Motor neuron (in vitro differentiated cells): ENCODE results near the gene SYT2. TPM values are rescaled to one million over a fixed set of nuclear protein-coding genes. Genes with fewer than 3 reads are reported as not detected.
"Not testable (repeated sequence)": the region's sequence is repeated elsewhere in the genome, so short reads cannot be mapped to it uniquely, and the experiment has no call there.

Experiments used
- ATAC-seq, 8 experiments: fragments of 200-7000 bp; cut with Tn5 transposase; replicated peaks in 6 of 8; 2 replicates each; pipeline ENCODE4 v1.8.0; 2021; ENCODE audit warnings: mild to moderate bottlenecking in 8 of 8, moderate library complexity in 8 of 8
- H3K27ac ChIP-seq, 2 donors: fragments of 250-450 bp; sonication (Bioruptor Pico); 2 replicates each; pipeline ENCODE4 v1.9.0; 2021; ENCODE audit warnings: antibody characterized with exemption in 2 of 2, mild to moderate bottlenecking in 2 of 2, moderate library complexity in 1 of 2
- H3K4me1 ChIP-seq, 2 donors: fragments of 250-450 bp; sonication (Bioruptor Pico); replicated peaks in 1 of 2; 2 replicates each; pipeline ENCODE4 v1.6.1; 2021; ENCODE audit warnings: antibody characterized with exemption in 2 of 2, mild to moderate bottlenecking in 2 of 2, moderate library complexity in 1 of 2
- H3K4me3 ChIP-seq, 5 donors: fragments of 250-450 bp; sonication (Bioruptor Pico); 2 replicates each; pipeline ENCODE4 v1.9.0; 2021; ENCODE audit warnings: antibody characterized with exemption in 5 of 5, mild to moderate bottlenecking in 5 of 5, moderate library complexity in 4 of 5
- WGBS, 10 experiments: fragments of 450-650 bp; shearing (Covaris generic); methylation state at CpG; one replicate each; pipeline ENCODE4 v1.0.0; 2022; 5-methylcytosine and 5-hydroxymethylcytosine counted together
- in situ Hi-C, 9 experiments: fragments of 400-800 bp; cut with MboI; loops; one replicate each; pipeline ENCODE4 v1.15.0; 2021; ENCODE audit warnings: low sequenced_read_pairs in 9 of 9, low pct_unique_long_range_greater_than_20kb in 2 of 9; ENCODE audit not compliant: unreplicated experiment in 9 of 9
- total RNA-seq, 8 experiments: library from RNA; unstranded; fragments of 300-600 nt; gene quantifications; 2 replicates each; pipeline versions ENCODE4 v1.2.3 to v1.2.4, GENCODE V29; 2022

Gene SYT2
- total RNA-seq, 8 experiments from 2014 or later, result 0.29 to 23.5 (median 5.5) TPM

- ATAC-seq, result peak in 1 of 8 experiments; percentile 13
- H3K4me3 ChIP-seq, result no peak overlapping the region
- in situ Hi-C loops, result no loop called here
- no peak overlapping the region for H3K27ac ChIP-seq
- H3K4me1 ChIP-seq, result peaks cover 17 to 27% of the 10 kb centered on the region in 2 donors
- 0 to 100% (median 62%) methylated on average over 1 to 10 of the region's 11 CpGs; no CpG with 5 or more reads in 2 of the 10 experiments for WGBS, 10 experiments
Measured at GRCh38 chr1:202631076-202631923, 79.0 kb downstream of the SYT2 start.

GRCh38 chr1:202630541-202630940 lies 79.7 kb downstream of the SYT2 start:
- no peak for ATAC-seq
- 80 to 100% methylated on average over 1 to 2 of the region's 6 CpGs; no CpG with 5 or more reads in 8 of the 10 experiments for WGBS, 10 experiments
- Histone ChIP-seq H3K4me3 (no peak overlapping the region), H3K27ac (no peak overlapping the region), H3K4me1 (peaks cover 21 to 33% of the 10 kb centered on the region in 2 donors)
- in situ Hi-C loops, result no loop called here

- H3K4me3 ChIP-seq, ATAC-seq, H3K27ac ChIP-seq, in situ Hi-C loops: not testable (repeated sequence)
- H3K4me1 ChIP-seq, result peaks cover 24 to 35% of the 10 kb centered on the region in 2 donors
- whole genome bisulfite sequencing, 10 experiments, result 40 to 83% (median 79%) methylated on average over 1 to 5 of the region's 6 CpGs; no CpG with 5 or more reads in 7 of the 10 experiments
Measured at GRCh38 chr1:202630096-202630495, 80.2 kb downstream of the SYT2 start.

- H3K27ac ChIP-seq, ATAC-seq, in situ Hi-C loops, H3K4me3 ChIP-seq: not testable (repeated sequence)
- H3K4me1 ChIP-seq, result peaks cover 24 to 35% of the 10 kb centered on the region in 2 donors
- WGBS, 10 experiments, result 67 to 100% methylated on average over 1 of the region's 2 CpGs; no CpG with 5 or more reads in 8 of the 10 experiments
Measured at GRCh38 chr1:202629257-202629811, 80.9 kb downstream of the SYT2 start.

- in situ Hi-C loops, result no loop called here
- WGBS, 10 experiments, result 60 to 100% (median 89%) methylated on average over 1 to 6 of the region's 7 CpGs; no CpG with 5 or more reads in 4 of the 10 experiments
Measured at GRCh38 chr1:202628646-202629215, 81.5 kb downstream of the SYT2 start.

GRCh38 chr1:202627841-202628565 lies 82.3 kb downstream of the SYT2 start:
- in situ Hi-C loops, result no loop called here
- Histone ChIP-seq H3K27ac (no peak overlapping the region), H3K4me3 (no peak overlapping the region), H3K4me1 (peaks cover 33 to 46% of the 10 kb centered on the region in 2 donors)
- ATAC-seq, result peak in 1 of 8 experiments; percentile 8
- 20 to 90% (median 73%) methylated on average over 1 to 2 of the region's 13 CpGs; no CpG with 5 or more reads in 6 of the 10 experiments for WGBS, 10 experiments

More at GRCh38 chr1:202628646-202629215, 81.5 kb downstream of the SYT2 start:
- Histone ChIP-seq H3K4me1 (peaks cover 25 to 38% of the 10 kb centered on the region in 2 donors), H3K4me3 (no peak overlapping the region), H3K27ac (no peak overlapping the region)
- ATAC-seq, result no peak

- peaks cover 38 to 54% of the 10 kb centered on the region in 2 donors for H3K4me1 ChIP-seq
- WGBS, 10 experiments, result 35 to 100% (median 87%) methylated on average over 1 to 3 of the region's 7 CpGs; no CpG with 5 or more reads in 4 of the 10 experiments
- in situ Hi-C loops, H3K4me3 ChIP-seq: not testable (repeated sequence)
- peak overlapping the region; percentile 13 to 48 for H3K27ac ChIP-seq
- peak in 5 of 8 experiments; percentile 10 to 57 (median 47) for ATAC-seq
Measured at GRCh38 chr1:202627036-202627435, 83.2 kb downstream of the SYT2 start.

GRCh38 chr1:202625416-202626360 lies 84.6 kb downstream of the SYT2 start:
- Histone ChIP-seq H3K4me1 (peaks cover 36 to 47% of the 10 kb centered on the region in 2 donors), H3K4me3 (no peak overlapping the region), H3K27ac (peak overlapping the region in 1 of 2 donors; percentile 18)
- WGBS, 10 experiments, result 50 to 93% (median 66%) methylated on average over 1 to 9 of the region's 28 CpGs; no CpG with 5 or more reads in 5 of the 10 experiments
- ATAC-seq, result peak; percentile 68 to 99 (median 76)
- in situ Hi-C loops, result no loop called here

- in situ Hi-C loops, result no loop called here
- H3K27ac ChIP-seq, result no peak overlapping the region
- H3K4me3 ChIP-seq, result no peak overlapping the region
- peaks cover 34 to 47% of the 10 kb centered on the region in 2 donors for H3K4me1 ChIP-seq
- WGBS, 10 experiments, result 33 to 100% (median 100%) methylated on average over 1 of the region's 1 CpG; no CpG with 5 or more reads in 4 of the 10 experiments
- no peak for ATAC-seq
Measured at GRCh38 chr1:202624781-202625108, 85.5 kb downstream of the SYT2 start.

GRCh38 chr1:202624088-202624780 lies 86.0 kb downstream of the SYT2 start:
- H3K4me1 ChIP-seq, result peaks cover 34 to 48% of the 10 kb centered on the region in 2 donors
- in situ Hi-C loops, result no loop called here
- no peak for ATAC-seq
- no peak overlapping the region for H3K27ac ChIP-seq
- no peak overlapping the region for H3K4me3 ChIP-seq
- 80 to 100% (median 100%) methylated on average over 1 to 2 of the region's 7 CpGs; no CpG with 5 or more reads in 6 of the 10 experiments for WGBS, 10 experiments

- H3K4me1 ChIP-seq, result peaks cover 41 to 56% of the 10 kb centered on the region in 2 donors
- peak in 5 of 8 experiments; percentile 9 to 24 (median 20) for ATAC-seq
- WGBS, 10 experiments, result 60 to 79% (median 63%) methylated on average over 1 to 4 of the region's 12 CpGs; no CpG with 5 or more reads in 7 of the 10 experiments
- in situ Hi-C loops, H3K4me3 ChIP-seq: not testable (repeated sequence)
- peak overlapping the region in 1 of 2 donors; percentile 73 for H3K27ac ChIP-seq
Measured at GRCh38 chr1:202623476-202623875, 86.8 kb downstream of the SYT2 start.
